ENCODE data around the gene ABCC8.
"Not testable (repeated sequence)": the region's sequence is repeated elsewhere in the genome, so short reads cannot be mapped to it uniquely, and the experiment has no call there.

ABCC8 gene

GRCh38 chr11:17468122-17468521 is 8.5 kb downstream of the ABCC8 start:
- DNase-seq: no peak

GRCh38 chr11:17463546-17464174 is 13.0 kb downstream of the ABCC8 start:
- no peak for DNase-seq

GRCh38 chr11:17462940-17463339 is 13.7 kb downstream of the ABCC8 start:
- no peak for DNase-seq

- DNase-seq: no peak
These were observed 16.2 kb downstream of the ABCC8 start for GRCh38 chr11:17460406-17460805.

GRCh38 chr11:17459236-17459896 is 17.3 kb downstream of the ABCC8 start:
- no peak for DNase-seq

- DNase-seq: no peak
These were observed 18.4 kb downstream of the ABCC8 start for GRCh38 chr11:17458268-17458667.

GRCh38 chr11:17457396-17458173 is 19.1 kb downstream of the ABCC8 start:
- no peak for DNase-seq

- no peak for DNase-seq
These were observed 24.0 kb downstream of the ABCC8 start for GRCh38 chr11:17452668-17453067.

- no peak for DNase-seq
These were observed 27.5 kb downstream of the ABCC8 start for GRCh38 chr11:17449158-17449557.

GRCh38 chr11:17446482-17446881 is 30.2 kb downstream of the ABCC8 start:
- DNase-seq: no peak

- DNase-seq: peak in 1 of 4 experiments; percentile 6
These were observed 31.3 kb downstream of the ABCC8 start for GRCh38 chr11:17445240-17445795.

- DNase-seq: no peak
These were observed 32.5 kb downstream of the ABCC8 start for GRCh38 chr11:17443926-17444690.

GRCh38 chr11:17443423-17443822 is 33.2 kb downstream of the ABCC8 start:
- DNase-seq: no peak

GRCh38 chr11:17443000-17443399 is 33.6 kb downstream of the ABCC8 start:
- DNase-seq: no peak

- no peak for DNase-seq
These were observed 37.3 kb downstream of the ABCC8 start for GRCh38 chr11:17439316-17439782.

GRCh38 chr11:17437366-17437765 is 39.3 kb downstream of the ABCC8 start:
- peak in 1 of 4 experiments; percentile 9 for DNase-seq

- DNase-seq: no peak
These were observed 42.5 kb downstream of the ABCC8 start for GRCh38 chr11:17434108-17434507.

- no peak for DNase-seq
These were observed 44.6 kb downstream of the ABCC8 start for GRCh38 chr11:17432002-17432401.

- DNase-seq: no peak
These were observed 45.5 kb downstream of the ABCC8 start for GRCh38 chr11:17431139-17431538.

GRCh38 chr11:17430616-17431015 is 46.0 kb downstream of the ABCC8 start:
- DNase-seq: no peak

- no peak for DNase-seq
These were observed 47.7 kb downstream of the ABCC8 start for GRCh38 chr11:17428925-17429324.

- DNase-seq: no peak
These were observed 48.4 kb downstream of the ABCC8 start for GRCh38 chr11:17428261-17428660.

GRCh38 chr11:17426233-17426632 is 50.4 kb downstream of the ABCC8 start:
- DNase-seq: not testable (repeated sequence)
